Measurements from ENCODE around the gene FOXL1. TPM values are rescaled to one million over a fixed set of nuclear protein-coding genes. Genes with fewer than 3 reads are reported as not detected.

The FOXL1 gene
- total RNA-seq, 1 donor from 2014 or later: not detected

DNA sequence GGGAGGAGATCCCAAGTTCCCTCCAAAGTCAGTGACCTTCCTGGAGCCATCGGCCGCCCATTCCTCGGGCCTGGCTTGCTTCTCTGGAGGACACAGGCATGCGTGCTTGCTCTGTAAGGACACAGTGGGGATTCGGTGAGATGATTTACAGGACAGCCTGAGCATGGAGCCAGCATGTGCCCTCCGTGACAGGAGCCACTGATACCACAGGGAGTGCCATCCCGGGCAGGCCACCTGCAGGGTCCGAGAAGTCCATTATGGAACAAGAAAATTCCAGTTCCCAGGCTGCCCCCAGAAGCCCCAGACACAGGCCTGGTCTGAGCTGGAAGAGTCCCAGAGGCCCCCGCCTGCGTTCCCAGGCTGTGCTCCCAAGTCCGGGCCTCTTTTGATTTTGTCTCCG, 47.9 kb downstream of the FOXL1 start:
- intact Hi-C loops (cut with micrococcal nuclease): no loop called here

DNA sequence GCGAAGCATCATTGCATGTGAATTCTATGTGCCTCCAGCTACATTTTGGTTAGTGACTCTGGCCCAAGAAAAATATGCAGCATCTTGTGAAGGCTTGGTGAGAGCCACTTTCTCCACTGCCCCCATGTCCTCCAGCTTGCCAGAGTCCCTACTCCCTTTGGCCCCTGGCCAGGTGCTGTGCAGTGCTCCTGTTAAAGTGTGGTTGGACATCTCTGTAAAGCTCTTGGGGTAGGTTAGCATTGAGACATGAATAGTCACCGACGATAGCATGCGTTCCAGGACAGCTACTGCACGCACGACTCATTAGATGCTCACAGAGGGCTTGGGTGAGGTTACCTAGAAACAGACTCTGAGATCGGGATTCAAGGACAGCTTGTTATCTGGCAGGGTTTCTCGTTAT, 48.6 kb downstream of the FOXL1 start:
- intact Hi-C loops (cut with micrococcal nuclease): no loop called here

DNA sequence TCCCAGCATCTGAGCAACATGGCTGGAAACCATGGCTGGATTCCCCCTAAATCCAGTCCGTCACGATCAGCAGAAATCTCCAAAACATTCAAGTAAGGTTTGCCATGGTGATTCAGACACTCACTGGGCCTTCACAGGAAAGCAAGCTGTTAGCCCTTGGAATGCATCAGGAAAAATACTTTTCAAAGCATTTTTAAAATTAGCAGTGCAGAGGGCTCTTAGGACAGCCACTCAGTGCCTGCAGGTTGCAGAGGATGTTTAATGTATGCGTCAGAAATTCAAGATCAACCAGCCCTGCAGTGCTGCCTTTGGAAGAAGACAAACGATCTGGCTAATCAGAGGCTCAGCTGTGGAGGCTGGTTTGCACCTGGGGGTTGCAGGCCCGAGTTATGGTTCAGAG, 50.3 kb downstream of the FOXL1 start:
- intact Hi-C loops (cut with micrococcal nuclease): no loop called here

DNA sequence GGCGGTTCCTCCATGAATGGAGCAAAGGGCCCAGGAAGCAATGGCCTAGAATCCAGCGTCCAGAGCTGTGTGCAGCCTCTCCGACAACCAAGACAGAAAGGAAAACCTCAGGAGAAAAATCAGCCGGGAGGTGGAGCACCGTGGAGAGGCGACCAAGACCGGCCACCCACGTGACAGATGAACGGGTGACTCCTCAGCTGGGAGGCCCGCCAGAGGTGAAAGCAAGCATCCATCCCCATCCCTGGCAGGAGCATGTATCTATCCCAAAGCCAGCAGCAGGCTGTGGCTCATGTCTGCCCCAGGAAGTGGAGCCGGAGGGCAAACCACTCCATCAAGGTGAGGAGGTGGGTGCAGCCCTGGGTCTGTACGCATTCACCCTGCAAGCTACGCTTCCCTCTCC, 52.1 kb downstream of the FOXL1 start:
- intact Hi-C loops (cut with micrococcal nuclease): no loop called here

DNA sequence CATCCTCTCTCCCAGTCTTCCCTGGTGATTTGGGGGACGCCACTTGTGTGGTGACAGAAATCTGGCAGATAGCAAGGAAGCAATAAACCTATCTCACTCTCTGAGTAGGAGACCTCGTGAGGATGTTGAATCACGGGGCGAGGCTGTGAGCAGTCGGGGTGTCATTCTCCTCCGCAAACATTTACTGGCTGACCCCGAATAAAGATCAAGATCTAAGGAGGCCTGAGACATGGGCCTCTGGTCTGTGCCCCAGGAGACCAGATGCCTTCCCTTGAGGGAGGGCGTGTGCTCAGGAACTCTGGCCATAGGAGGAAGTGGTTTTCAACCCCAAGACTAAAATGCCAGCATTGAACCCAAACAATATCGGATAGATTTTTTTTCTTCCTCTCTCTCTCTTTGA, 53.1 kb downstream of the FOXL1 start:
- intact Hi-C loops (cut with micrococcal nuclease): no loop called here

Other genes starting within 250 kb of the FOXL1 start
- gene FOXF1, start 68.0 kb upstream of the FOXL1 start, total RNA-seq: not detected in 2 replicates
- gene MTHFSD, start 23.3 kb upstream of the FOXL1 start, total RNA-seq: 22.7 and 25.7 TPM in 2 replicates
- gene FOXC2, start 11.7 kb upstream of the FOXL1 start, total RNA-seq: not detected in 2 replicates